CD4-positive, alpha-beta T cell (primary cell): ENCODE measurements around the gene AFAP1. TPM values are rescaled to one million over a fixed set of nuclear protein-coding genes. Genes with fewer than 3 reads are reported as not detected.
A peak's percentile ranks its signal among the peaks of the same experiment; 100 is the strongest.

Source experiments
- ATAC-seq: fragments of 200-7000 bp; cut with Tn5 transposase; one replicate; pipeline ENCODE4 v1.10.0; 2022; ENCODE audit warnings: mild to moderate bottlenecking; ENCODE audit not compliant: poor library complexity
- CTCF ChIA-PET: fragments of 350-600 bp; sonication (Branson Sonifier 250); formaldehyde crosslinking; loops from one replicate; lab custom pipeline; 2021; ENCODE audit warnings: antibody characterized with exemption, inconsistent platforms; lab: Charles Lee
- POLR2A ChIA-PET: fragments of 350-600 bp; sonication (Branson Sonifier 250); formaldehyde crosslinking; loops from one replicate; lab custom pipeline; 2021; ENCODE audit warnings: antibody characterized with exemption, inconsistent platforms; lab: Charles Lee
- DNase-seq, 14 experiments: peaks; one replicate each; pipeline ENCODE4 v3.0.0-alpha.2; 2013 to 2020; ENCODE audit warnings: mixed read lengths in 2 of 14
- H3K27ac ChIP-seq, 2 donors: one replicate each; pipeline versions ENCODE4 v1.5.1 to v1.7.0; 2013; ENCODE audit warnings: low read length in 2 of 2, low read depth in 1 of 2, mild to moderate bottlenecking in 1 of 2
- H3K27me3 ChIP-seq, 2 experiments: 1 replicate in 1 of 2; 2 replicates in 1 of 2; pipeline versions ENCODE4 v1.6.1 to v1.7.0; 2013; ENCODE audit warnings: low read length in 2 of 2, control low read depth in 1 of 2, mild to moderate bottlenecking in 1 of 2, moderate library complexity in 1 of 2; ENCODE audit not compliant: insufficient read depth in 2 of 2, control insufficient read depth in 1 of 2
- H3K36me3 ChIP-seq: one replicate; pipeline ENCODE4 v1.6.1; 2013; ENCODE audit warnings: low read length, control low read depth; ENCODE audit not compliant: insufficient read depth
- H3K4me1 ChIP-seq: one replicate; pipeline ENCODE4 v1.6.1; 2013; ENCODE audit warnings: low read length, control low read depth; ENCODE audit not compliant: insufficient read depth
- H3K4me3 ChIP-seq: one replicate; pipeline ENCODE4 v1.5.1; 2013; ENCODE audit warnings: mild to moderate bottlenecking, low read length, moderate library complexity
- H3K9me3 ChIP-seq, 2 experiments: 1 replicate in 1 of 2; 2 replicates in 1 of 2; pipeline versions ENCODE4 v1.6.1 to v1.7.0; 2013; ENCODE audit warnings: low read length in 2 of 2, mild to moderate bottlenecking in 2 of 2, control low read depth in 1 of 2, moderate library complexity in 1 of 2; ENCODE audit not compliant: control insufficient read depth in 1 of 2, insufficient read depth in 1 of 2
- H3K27ac Mint-ChIP-seq: one replicate; pipeline ENCODE4 v1.8.0; 2020; ENCODE audit warnings: mixed read lengths
- H3K27me3 Mint-ChIP-seq: one replicate; pipeline ENCODE4 v1.8.0; 2021; ENCODE audit warnings: mixed read lengths
- H3K36me3 Mint-ChIP-seq: one replicate; pipeline ENCODE4 v1.8.0; 2021; ENCODE audit warnings: low read depth, mixed read lengths
- H3K4me1 Mint-ChIP-seq: one replicate; pipeline ENCODE4 v1.8.0; 2021; ENCODE audit warnings: low read depth, mixed read lengths
- H3K4me3 Mint-ChIP-seq: one replicate; pipeline ENCODE4 v1.8.0; 2020; ENCODE audit warnings: mild to moderate bottlenecking, mixed read lengths
- H3K9me3 Mint-ChIP-seq: one replicate; pipeline ENCODE4 v1.8.0; 2020; ENCODE audit warnings: mixed read lengths
- intact Hi-C, 2 experiments: fragments of 100-400 bp; cut with DNase I in 1 of 2; cut with micrococcal nuclease in 1 of 2; formaldehyde crosslinking; loops; one replicate each; pipeline versions ENCODE4 v1.15.1 to v1.9.0; 2023 to 2025; cut with DNase I, micrococcal nuclease
- total RNA-seq, 174 experiments: library from RNA in 2 of 174; stranded (reverse) in 2 of 174; gene quantifications; one replicate each; pipeline ENCODE4 v1.2.3 and lab custom pipeline; 2021 to 2026
- TF ChIP-seq, protein P1 (sequence below): fragments of 200-600 bp; IDR thresholded peaks from one replicate; pipeline ENCODE4 v1.8.0; 2022; ENCODE audit warnings: antibody characterized with exemption, mild to moderate bottlenecking

The AFAP1 gene
- total RNA-seq, 2 experiments from 2014 or later, result 9.8 to 10.9 TPM

- H3K4me1 Mint-ChIP-seq, result peaks cover 13% of the 10 kb centered on the region
- peaks cover 7% of the 10 kb centered on the region for H3K4me1 ChIP-seq
- H3K4me3 Mint-ChIP-seq, result no peak overlapping the region
- no peaks in the 10 kb centered on the region for H3K9me3 Mint-ChIP-seq
- ChIA-PET CTCF (interaction anchor here (0.6 to 1.7 kb wide), 35 partner anchors 10 to 357 kb away, joined by 3 to 14 read pairs (median 4); no protein-coding TSS in a partner anchor), POLR2A (no interaction called here)
- no peaks in the 10 kb centered on the region for H3K27me3 Mint-ChIP-seq
- TF ChIP-seq, protein P1, sequence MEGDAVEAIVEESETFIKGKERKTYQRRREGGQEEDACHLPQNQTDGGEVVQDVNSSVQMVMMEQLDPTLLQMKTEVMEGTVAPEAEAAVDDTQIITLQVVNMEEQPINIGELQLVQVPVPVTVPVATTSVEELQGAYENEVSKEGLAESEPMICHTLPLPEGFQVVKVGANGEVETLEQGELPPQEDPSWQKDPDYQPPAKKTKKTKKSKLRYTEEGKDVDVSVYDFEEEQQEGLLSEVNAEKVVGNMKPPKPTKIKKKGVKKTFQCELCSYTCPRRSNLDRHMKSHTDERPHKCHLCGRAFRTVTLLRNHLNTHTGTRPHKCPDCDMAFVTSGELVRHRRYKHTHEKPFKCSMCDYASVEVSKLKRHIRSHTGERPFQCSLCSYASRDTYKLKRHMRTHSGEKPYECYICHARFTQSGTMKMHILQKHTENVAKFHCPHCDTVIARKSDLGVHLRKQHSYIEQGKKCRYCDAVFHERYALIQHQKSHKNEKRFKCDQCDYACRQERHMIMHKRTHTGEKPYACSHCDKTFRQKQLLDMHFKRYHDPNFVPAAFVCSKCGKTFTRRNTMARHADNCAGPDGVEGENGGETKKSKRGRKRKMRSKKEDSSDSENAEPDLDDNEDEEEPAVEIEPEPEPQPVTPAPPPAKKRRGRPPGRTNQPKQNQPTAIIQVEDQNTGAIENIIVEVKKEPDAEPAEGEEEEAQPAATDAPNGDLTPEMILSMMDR, result peak; percentile 82
- H3K36me3 ChIP-seq, result peaks cover 21% of the 10 kb centered on the region
- DNase-seq (peak; percentile 61 to 85 (median 74)), ATAC-seq (peak; percentile 97)
- H3K4me3 ChIP-seq, result no peak overlapping the region
- H3K9me3 ChIP-seq, result no peaks in the 10 kb centered on the region
- no peak overlapping the region for H3K27ac ChIP-seq
- intact Hi-C loops, result loop anchor here (1.0 to 10.0 kb wide), 5 partner anchors 42 to 610 kb away; partner anchors contain the start of gene SORCS2 (in 2 of the 2)
- peaks cover 33% of the 10 kb centered on the region for H3K36me3 Mint-ChIP-seq
- H3K27ac Mint-ChIP-seq, result no peak overlapping the region
- no peaks in the 10 kb centered on the region for H3K27me3 ChIP-seq
Measured at GRCh38 chr4:7802093-7802726, 137.5 kb downstream of the AFAP1 start.

GRCh38 chr4:7801641-7802040 is 138.0 kb downstream of the AFAP1 start:
- Mint-ChIP-seq H3K4me3 (no peak overlapping the region), H3K27me3 (no peaks in the 10 kb centered on the region), H3K27ac (no peak overlapping the region), H3K4me1 (peaks cover 13% of the 10 kb centered on the region), H3K9me3 (no peaks in the 10 kb centered on the region), H3K36me3 (peaks cover 36% of the 10 kb centered on the region)
- POLR2A ChIA-PET, result no interaction called here
- Histone ChIP-seq H3K9me3 (no peaks in the 10 kb centered on the region), H3K4me1 (peaks cover 7% of the 10 kb centered on the region), H3K36me3 (peaks cover 21% of the 10 kb centered on the region), H3K27ac (no peak overlapping the region), H3K4me3 (no peak overlapping the region), H3K27me3 (no peaks in the 10 kb centered on the region)
- DNase-seq (no peak), ATAC-seq (no peak)
- intact Hi-C loops, result loop anchor here (1.0 to 10.0 kb wide), 5 partner anchors 43 to 609 kb away; partner anchors contain the start of gene SORCS2 (in 2 of the 2)
- TF ChIP-seq, protein P1, result no peak
- CTCF ChIA-PET, result interaction anchor here (0.7 to 1.7 kb wide), 22 partner anchors 9 to 358 kb away, joined by 3 to 14 read pairs (median 4); no protein-coding TSS in a partner anchor

GRCh38 chr4:7801001-7801400 is 138.7 kb downstream of the AFAP1 start:
- TF ChIP-seq, protein P1, result no peak
- no peak for DNase-seq
- Histone ChIP-seq H3K4me1 (peaks cover 7% of the 10 kb centered on the region), H3K27me3 (no peaks in the 10 kb centered on the region), H3K27ac (no peak overlapping the region), H3K36me3 (peaks cover 21% of the 10 kb centered on the region), H3K4me3 (no peak overlapping the region), H3K9me3 (no peaks in the 10 kb centered on the region)
- Mint-ChIP-seq H3K4me1 (peaks cover 13% of the 10 kb centered on the region), H3K27me3 (no peaks in the 10 kb centered on the region), H3K4me3 (no peak overlapping the region), H3K9me3 (no peaks in the 10 kb centered on the region), H3K27ac (no peak overlapping the region), H3K36me3 (peaks cover 36% of the 10 kb centered on the region)
- CTCF ChIA-PET, result interaction anchor here (0.7 to 1.7 kb wide), 4 partner anchors 40 to 167 kb away, joined by 3 to 13 read pairs (median 8); no protein-coding TSS in a partner anchor
- POLR2A ChIA-PET, result no interaction called here
- intact Hi-C loops, result loop anchor here (5.0 to 10.0 kb wide), 3 partner anchors 76 to 609 kb away; partner anchors contain the start of gene SORCS2 (in 2 of the 2)
- no peak for ATAC-seq
